ENCODE data around the gene TBC1D13.

DNA sequence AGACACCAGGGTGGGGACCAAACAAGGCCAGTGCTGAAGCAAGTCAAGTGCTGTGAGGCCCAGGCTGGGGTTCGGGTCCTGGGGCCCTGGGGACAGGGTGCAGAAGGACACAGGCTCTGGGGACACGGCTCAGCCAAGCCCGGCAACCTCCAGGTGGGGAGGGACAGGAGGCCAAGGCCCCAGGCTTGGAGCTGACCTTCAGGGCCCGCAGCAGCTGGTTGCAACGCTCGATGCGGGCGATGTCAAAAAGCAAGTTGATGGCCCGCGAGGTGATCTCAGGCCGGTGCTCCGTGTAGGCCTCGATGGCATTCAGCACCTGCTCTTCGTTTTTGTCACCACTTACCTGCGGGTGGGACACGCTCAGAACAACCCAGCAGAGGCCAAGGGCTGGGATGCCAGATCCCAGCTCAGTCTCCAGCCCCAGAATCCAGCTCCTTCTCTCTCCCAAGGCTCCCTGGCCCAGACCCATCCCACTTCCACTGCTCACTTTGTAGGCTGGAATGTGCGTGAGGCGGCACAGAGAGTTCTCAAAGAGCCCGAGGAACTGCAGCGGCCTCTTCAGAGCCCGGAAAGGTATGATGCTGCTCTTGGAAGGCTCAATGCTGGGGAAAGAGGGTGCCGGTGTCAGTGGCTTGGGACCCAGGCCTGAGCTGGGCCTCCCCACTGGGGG lies 36.0 kb upstream of the TBC1D13 start:
- TF ChIP-seq ELF4 (CRISPR knock-in tag; IDR thresholded peaks at IDR 0.05; ENCODE audit: low read depth), result no peak
- TF ChIP-seq NFYB (CRISPR knock-in tag; conservative IDR thresholded peaks at IDR 0.05; ENCODE audit: low read depth), result no peak
- TF ChIP-seq, protein P1, sequence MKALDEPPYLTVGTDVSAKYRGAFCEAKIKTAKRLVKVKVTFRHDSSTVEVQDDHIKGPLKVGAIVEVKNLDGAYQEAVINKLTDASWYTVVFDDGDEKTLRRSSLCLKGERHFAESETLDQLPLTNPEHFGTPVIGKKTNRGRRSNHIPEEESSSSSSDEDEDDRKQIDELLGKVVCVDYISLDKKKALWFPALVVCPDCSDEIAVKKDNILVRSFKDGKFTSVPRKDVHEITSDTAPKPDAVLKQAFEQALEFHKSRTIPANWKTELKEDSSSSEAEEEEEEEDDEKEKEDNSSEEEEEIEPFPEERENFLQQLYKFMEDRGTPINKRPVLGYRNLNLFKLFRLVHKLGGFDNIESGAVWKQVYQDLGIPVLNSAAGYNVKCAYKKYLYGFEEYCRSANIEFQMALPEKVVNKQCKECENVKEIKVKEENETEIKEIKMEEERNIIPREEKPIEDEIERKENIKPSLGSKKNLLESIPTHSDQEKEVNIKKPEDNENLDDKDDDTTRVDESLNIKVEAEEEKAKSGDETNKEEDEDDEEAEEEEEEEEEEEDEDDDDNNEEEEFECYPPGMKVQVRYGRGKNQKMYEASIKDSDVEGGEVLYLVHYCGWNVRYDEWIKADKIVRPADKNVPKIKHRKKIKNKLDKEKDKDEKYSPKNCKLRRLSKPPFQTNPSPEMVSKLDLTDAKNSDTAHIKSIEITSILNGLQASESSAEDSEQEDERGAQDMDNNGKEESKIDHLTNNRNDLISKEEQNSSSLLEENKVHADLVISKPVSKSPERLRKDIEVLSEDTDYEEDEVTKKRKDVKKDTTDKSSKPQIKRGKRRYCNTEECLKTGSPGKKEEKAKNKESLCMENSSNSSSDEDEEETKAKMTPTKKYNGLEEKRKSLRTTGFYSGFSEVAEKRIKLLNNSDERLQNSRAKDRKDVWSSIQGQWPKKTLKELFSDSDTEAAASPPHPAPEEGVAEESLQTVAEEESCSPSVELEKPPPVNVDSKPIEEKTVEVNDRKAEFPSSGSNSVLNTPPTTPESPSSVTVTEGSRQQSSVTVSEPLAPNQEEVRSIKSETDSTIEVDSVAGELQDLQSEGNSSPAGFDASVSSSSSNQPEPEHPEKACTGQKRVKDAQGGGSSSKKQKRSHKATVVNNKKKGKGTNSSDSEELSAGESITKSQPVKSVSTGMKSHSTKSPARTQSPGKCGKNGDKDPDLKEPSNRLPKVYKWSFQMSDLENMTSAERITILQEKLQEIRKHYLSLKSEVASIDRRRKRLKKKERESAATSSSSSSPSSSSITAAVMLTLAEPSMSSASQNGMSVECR (CRISPR knock-in tag; IDR thresholded peaks at IDR 0.05; ENCODE audit: borderline replicate concordance), result no peak
- TF ChIP-seq, protein P2, sequence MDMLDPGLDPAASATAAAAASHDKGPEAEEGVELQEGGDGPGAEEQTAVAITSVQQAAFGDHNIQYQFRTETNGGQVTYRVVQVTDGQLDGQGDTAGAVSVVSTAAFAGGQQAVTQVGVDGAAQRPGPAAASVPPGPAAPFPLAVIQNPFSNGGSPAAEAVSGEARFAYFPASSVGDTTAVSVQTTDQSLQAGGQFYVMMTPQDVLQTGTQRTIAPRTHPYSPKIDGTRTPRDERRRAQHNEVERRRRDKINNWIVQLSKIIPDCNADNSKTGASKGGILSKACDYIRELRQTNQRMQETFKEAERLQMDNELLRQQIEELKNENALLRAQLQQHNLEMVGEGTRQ (CRISPR knock-in tag; IDR thresholded peaks at IDR 0.05), result no peak
- TF ChIP-seq, protein P3, sequence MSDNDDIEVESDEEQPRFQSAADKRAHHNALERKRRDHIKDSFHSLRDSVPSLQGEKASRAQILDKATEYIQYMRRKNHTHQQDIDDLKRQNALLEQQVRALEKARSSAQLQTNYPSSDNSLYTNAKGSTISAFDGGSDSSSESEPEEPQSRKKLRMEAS (CRISPR knock-in tag; IDR thresholded peaks at IDR 0.05), result no peak
- TF ChIP-seq, protein P4, sequence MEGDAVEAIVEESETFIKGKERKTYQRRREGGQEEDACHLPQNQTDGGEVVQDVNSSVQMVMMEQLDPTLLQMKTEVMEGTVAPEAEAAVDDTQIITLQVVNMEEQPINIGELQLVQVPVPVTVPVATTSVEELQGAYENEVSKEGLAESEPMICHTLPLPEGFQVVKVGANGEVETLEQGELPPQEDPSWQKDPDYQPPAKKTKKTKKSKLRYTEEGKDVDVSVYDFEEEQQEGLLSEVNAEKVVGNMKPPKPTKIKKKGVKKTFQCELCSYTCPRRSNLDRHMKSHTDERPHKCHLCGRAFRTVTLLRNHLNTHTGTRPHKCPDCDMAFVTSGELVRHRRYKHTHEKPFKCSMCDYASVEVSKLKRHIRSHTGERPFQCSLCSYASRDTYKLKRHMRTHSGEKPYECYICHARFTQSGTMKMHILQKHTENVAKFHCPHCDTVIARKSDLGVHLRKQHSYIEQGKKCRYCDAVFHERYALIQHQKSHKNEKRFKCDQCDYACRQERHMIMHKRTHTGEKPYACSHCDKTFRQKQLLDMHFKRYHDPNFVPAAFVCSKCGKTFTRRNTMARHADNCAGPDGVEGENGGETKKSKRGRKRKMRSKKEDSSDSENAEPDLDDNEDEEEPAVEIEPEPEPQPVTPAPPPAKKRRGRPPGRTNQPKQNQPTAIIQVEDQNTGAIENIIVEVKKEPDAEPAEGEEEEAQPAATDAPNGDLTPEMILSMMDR (IDR thresholded peaks at IDR 0.05), result no peak
- TF ChIP-seq, protein P5, sequence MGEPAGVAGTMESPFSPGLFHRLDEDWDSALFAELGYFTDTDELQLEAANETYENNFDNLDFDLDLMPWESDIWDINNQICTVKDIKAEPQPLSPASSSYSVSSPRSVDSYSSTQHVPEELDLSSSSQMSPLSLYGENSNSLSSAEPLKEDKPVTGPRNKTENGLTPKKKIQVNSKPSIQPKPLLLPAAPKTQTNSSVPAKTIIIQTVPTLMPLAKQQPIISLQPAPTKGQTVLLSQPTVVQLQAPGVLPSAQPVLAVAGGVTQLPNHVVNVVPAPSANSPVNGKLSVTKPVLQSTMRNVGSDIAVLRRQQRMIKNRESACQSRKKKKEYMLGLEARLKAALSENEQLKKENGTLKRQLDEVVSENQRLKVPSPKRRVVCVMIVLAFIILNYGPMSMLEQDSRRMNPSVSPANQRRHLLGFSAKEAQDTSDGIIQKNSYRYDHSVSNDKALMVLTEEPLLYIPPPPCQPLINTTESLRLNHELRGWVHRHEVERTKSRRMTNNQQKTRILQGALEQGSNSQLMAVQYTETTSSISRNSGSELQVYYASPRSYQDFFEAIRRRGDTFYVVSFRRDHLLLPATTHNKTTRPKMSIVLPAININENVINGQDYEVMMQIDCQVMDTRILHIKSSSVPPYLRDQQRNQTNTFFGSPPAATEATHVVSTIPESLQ (CRISPR knock-in tag; IDR thresholded peaks at IDR 0.05), result no peak
- TF ChIP-seq, protein P6, sequence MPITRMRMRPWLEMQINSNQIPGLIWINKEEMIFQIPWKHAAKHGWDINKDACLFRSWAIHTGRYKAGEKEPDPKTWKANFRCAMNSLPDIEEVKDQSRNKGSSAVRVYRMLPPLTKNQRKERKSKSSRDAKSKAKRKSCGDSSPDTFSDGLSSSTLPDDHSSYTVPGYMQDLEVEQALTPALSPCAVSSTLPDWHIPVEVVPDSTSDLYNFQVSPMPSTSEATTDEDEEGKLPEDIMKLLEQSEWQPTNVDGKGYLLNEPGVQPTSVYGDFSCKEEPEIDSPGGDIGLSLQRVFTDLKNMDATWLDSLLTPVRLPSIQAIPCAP (CRISPR knock-in tag; IDR thresholded peaks at IDR 0.05), result no peak
- no peak for TF ChIP-seq ZNF138 (CRISPR knock-in tag; conservative IDR thresholded peaks at IDR 0.05)
- no peak for TF ChIP-seq HMGA2 (CRISPR knock-in tag; IDR thresholded peaks at IDR 0.05)
- no peak for TF ChIP-seq NFATC4 (CRISPR knock-in tag; IDR thresholded peaks at IDR 0.05)
- no peak for TF ChIP-seq ZNF671 (CRISPR knock-in tag; IDR thresholded peaks at IDR 0.05)

Data from WTC11 (cell line).